Natural killer cell treated with Interleukin-12 subunit alpha and Interleukin-12 subunit beta and Interleukin-15 and Interleukin-18, amount 100 ng/mL, for 72 hours (primary cell): ENCODE data around the gene CLK1. TPM values are rescaled to one million over a fixed set of nuclear protein-coding genes. Genes with fewer than 3 reads are reported as not detected.

ENCODE experiments used
- ATAC-seq, 2 donors: fragments of 150-1000 bp; cut with Tn5 transposase in 1 of 2; sonication (Bioruptor Pico), chemical (Tn5 transposase) in 1 of 2; 2 replicates each; pipeline ENCODE4 v1.10.0; 2021
- DNase-seq: peaks from one replicate; pipeline ENCODE4 v3.0.0; 2022; ENCODE audit warnings: low spot score
- H3K27ac Mint-ChIP-seq, 2 donors: 1 replicate in 1 of 2; 2 replicates in 1 of 2; pipeline ENCODE4 v1.8.0; 2022; ENCODE audit warnings: mixed read lengths in 2 of 2, mild to moderate bottlenecking in 1 of 2, moderate library complexity in 1 of 2
- H3K27me3 Mint-ChIP-seq, 2 donors: 1 replicate in 1 of 2; 2 replicates in 1 of 2; pipeline ENCODE4 v1.8.0; 2022; ENCODE audit warnings: mixed read lengths in 2 of 2
- H3K36me3 Mint-ChIP-seq: one replicate; pipeline ENCODE4 v1.8.0; 2022; ENCODE audit warnings: mixed read lengths
- H3K4me1 Mint-ChIP-seq, 2 donors: 1 replicate in 1 of 2; 2 replicates in 1 of 2; pipeline ENCODE4 v1.8.0; 2022; ENCODE audit warnings: low read depth in 2 of 2, mixed read lengths in 2 of 2, mild to moderate bottlenecking in 1 of 2
- H3K4me3 Mint-ChIP-seq: one replicate; pipeline ENCODE4 v1.8.0; 2022; ENCODE audit warnings: mixed read lengths
- H3K9me3 Mint-ChIP-seq: 2 replicates; pipeline ENCODE4 v1.8.0; 2022; ENCODE audit warnings: mixed read lengths
- total RNA-seq, 2 donors: library from RNA; stranded (reverse); gene quantifications; one replicate each; pipeline ENCODE4 v1.2.3, GENCODE V29; 2022

The CLK1 gene
- total RNA-seq, 2 donors from 2014 or later = 108 to 168 TPM

DNA sequence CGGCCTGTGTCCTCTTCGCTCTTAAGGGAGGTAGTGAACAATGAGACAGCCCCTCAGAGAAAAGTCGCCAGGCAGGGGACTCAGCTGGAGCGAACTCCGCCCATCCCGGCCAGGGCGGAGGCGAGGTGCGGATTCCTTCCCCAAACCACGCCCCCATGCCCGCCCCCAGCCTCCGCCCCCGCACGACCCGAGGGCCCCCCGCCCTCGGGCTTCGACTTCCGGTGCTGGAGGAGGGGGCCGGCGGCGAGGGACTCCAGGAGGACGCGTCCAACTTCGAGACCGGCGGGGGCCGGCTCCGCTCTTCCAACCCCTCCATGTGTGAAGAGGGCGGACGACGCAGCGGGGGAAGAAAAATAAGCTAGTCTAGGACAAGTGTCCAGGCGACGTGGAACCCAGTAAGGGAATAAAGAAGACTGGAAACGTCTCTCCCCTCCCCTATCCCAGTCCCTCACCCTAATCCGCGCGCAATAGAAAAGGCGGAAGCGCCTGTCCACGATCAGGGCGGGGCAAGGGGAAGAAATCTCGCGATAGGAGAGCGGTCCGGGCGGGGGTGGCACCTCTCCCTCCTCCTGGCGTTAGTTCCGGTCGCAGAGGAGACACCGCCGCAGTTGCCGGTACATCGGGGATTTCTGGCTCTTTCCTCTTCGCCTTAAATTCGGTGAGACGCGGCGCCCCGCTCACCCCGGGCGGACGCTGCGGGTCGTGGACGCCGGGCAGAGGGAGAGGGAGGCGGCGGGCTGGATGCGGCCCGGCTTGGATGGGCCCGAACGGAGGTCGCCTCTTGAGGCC is 52.9 kb downstream of the CLK1 start, which contains the start of gene BZW1:
BZW1 (plus strand) TSS at position 578 of the 789 bp plus-strand sequence. CDS start 1,308 bp downstream, outside the sequence.
- H3K27me3 Mint-ChIP-seq = no peaks in the 10 kb centered on the region
- DNase-seq (peak; percentile 97), ATAC-seq (peak; percentile 91)
- H3K4me3 Mint-ChIP-seq = peak within 1 kb of the TSS; percentile 96
- peak within 1 kb of the TSS; percentile 91 to 95 for H3K27ac Mint-ChIP-seq
- H3K4me1 Mint-ChIP-seq = peaks cover 46 to 57% of the 10 kb centered on the region in 2 donors
- peaks cover 38% of the 10 kb centered on the region for H3K36me3 Mint-ChIP-seq
- H3K9me3 Mint-ChIP-seq = no peaks in the 10 kb centered on the region

DNA sequence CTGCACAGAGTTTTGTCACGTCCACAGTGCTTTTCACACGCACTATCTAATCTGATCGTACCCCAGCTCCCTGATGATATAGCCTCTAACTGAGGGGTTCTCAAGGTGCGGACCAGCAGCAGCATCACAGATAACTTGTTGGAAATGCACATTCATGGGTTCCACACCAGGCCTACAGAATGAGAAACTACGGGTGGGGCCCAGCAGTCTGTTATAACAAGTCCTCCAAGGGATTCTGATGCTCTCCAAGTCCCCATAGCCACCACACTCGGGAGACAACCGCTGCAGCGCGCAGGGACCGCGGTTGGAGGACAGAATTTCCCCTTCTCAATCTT is 53.5 kb downstream of the CLK1 start:
- no peak for ATAC-seq
- H3K27ac Mint-ChIP-seq = peak overlapping the region; percentile 91 to 95
- DNase-seq = no peak
- H3K4me1 Mint-ChIP-seq = peaks cover 41 to 53% of the 10 kb centered on the region in 2 donors
- no peaks in the 10 kb centered on the region for H3K9me3 Mint-ChIP-seq
- H3K4me3 Mint-ChIP-seq = peak overlapping the region; percentile 83
- H3K36me3 Mint-ChIP-seq = peaks cover 33% of the 10 kb centered on the region
- no peaks in the 10 kb centered on the region for H3K27me3 Mint-ChIP-seq

DNA sequence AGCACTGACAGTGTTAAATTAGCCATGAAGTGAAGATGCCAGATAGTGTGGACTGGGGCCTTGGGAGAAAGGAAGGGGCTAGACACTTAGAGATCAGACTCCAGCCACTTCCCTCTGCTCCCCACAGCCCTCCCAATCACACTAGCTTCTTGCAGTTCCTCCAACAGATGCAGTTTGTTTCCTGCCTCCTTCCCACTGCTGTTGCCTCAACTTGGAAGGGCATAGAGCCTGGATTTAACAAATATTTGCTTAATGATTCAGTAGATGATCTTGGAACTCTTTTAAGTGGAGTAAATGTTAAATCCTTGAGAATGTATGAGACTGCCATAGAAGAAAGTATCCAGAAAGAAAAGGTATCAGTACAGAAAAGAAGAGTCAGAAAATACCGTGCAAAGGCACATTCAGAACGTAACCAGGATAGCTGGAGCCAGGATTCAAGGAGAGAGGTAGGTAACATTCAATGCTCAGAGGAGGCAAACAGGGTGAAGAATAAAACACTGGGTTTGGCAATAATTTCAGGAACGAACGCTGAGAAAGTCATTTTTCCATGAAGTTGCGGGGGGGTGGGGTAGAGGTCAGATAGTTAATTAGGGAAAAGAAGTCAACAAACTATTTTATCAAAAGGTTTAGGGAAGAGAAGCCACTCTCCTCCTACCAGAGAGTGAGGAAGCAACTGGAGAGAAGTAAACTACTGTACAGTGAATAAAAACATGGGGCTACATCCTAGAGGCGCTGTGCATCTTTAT is 54.0 kb downstream of the CLK1 start:
- ATAC-seq (no peak), DNase-seq (no peak)
- Mint-ChIP-seq H3K9me3 (no peaks in the 10 kb centered on the region), H3K36me3 (peaks cover 27% of the 10 kb centered on the region), H3K27ac (peak overlapping the region; percentile 91 to 95), H3K4me3 (peak overlapping the region; percentile 83), H3K27me3 (no peaks in the 10 kb centered on the region), H3K4me1 (peaks cover 37 to 48% of the 10 kb centered on the region in 2 donors)

DNA sequence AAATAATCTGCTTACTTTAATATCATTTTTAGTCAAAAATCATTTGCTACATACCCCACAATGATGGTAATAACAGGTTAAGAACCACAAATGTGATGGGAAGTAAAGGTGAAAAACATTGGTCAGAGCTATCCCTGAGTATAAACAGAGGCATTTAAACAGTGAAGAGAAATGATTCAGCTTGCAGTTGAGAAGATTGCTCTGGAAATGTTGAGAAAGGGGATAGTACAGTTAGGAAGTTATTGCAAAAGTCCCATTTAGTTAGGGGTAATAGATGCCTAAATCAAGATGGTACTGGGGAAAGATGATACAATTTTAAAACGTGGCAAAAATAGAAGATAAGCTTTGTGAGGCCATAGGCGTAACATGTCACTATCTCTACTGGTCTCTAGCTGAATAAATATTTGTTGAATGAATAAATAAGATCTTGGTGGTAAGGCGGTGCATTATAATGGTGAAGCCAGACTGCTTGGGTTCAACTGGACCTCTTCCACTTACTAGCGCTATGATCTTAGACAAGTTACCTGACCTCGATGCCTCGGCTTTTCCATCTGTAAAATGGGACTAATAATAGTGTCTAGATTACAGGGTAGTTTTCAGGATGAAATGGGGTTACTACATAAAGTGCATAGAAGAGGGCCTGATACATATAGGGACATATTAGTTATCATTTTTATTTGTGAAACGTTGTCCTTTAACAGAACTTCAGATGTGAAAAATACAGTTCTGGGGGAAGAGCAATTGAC is 54.8 kb downstream of the CLK1 start:
- Mint-ChIP-seq H3K4me3 (peak overlapping the region; percentile 83), H3K36me3 (peaks cover 20% of the 10 kb centered on the region), H3K27me3 (peaks cover 0 to 2% of the 10 kb centered on the region in 2 donors), H3K9me3 (no peaks in the 10 kb centered on the region), H3K4me1 (peaks cover 30 to 40% of the 10 kb centered on the region in 2 donors), H3K27ac (peak overlapping the region; percentile 91 to 95)
- no peak for DNase-seq
- no peak for ATAC-seq

Other genes with a start within 250 kb of the CLK1 start
- 100 to 1,000 TPM; 327 to 422 TPM for gene BZW1, start 52.7 kb downstream of the CLK1 start, total RNA-seq
- gene PPIL3, start 24.4 kb upstream of the CLK1 start, total RNA-seq = 10 to 100 TPM; 21.8 to 35.0 TPM
- 10 to 100 TPM; 23.2 to 37.8 TPM for gene NIF3L1, start 24.7 kb upstream of the CLK1 start, total RNA-seq
- 10 to 100 TPM; 33.8 to 43.9 TPM for gene ORC2, start 99.0 kb upstream of the CLK1 start, total RNA-seq
- gene HYCC2, start 207.0 kb upstream of the CLK1 start, total RNA-seq = 10 to 100 TPM; 55.0 to 64.6 TPM
- 100 to 1,000 TPM; 104 to 124 TPM for gene NDUFB3, start 207.3 kb upstream of the CLK1 start, total RNA-seq